Keratinocyte (primary cell): ENCODE measurements around the gene LEMD1. TPM values are rescaled to one million over a fixed set of nuclear protein-coding genes. Genes with fewer than 3 reads are reported as not detected.

ENCODE experiments used
- DNase-seq: peaks from one replicate; pipeline ENCODE4 v3.0.0-alpha.2; 2011; ENCODE audit warnings: low read depth, missing footprints, low spot score
- FAIRE-seq: peaks from 2 replicates; lab custom pipeline; 2011; peaks lifted over from hg19 to GRCh38; lab: Jason Lieb, UNC
- H2AFZ ChIP-seq: 2 replicates; pipeline ENCODE4 v1.6.0; 2012; ENCODE audit warnings: low read length, control low read depth, inconsistent platforms; ENCODE audit not compliant: control insufficient read depth
- H3K27ac ChIP-seq: 2 replicates; pipeline ENCODE4 v1.5.1; 2011; ENCODE audit warnings: low read length; ENCODE audit not compliant: control insufficient read depth, insufficient read depth
- H3K27me3 ChIP-seq: 3 replicates; pipeline ENCODE4 v1.6.0; 2011; ENCODE audit warnings: low read length; ENCODE audit not compliant: control insufficient read depth, insufficient read depth; ENCODE audit errors: extremely low read depth
- H3K36me3 ChIP-seq, 2 experiments: 2 replicates in 1 of 2; 3 replicates in 1 of 2; pipeline ENCODE4 v1.5.1; 2011; ENCODE audit warnings: low read length in 2 of 2, mild to moderate bottlenecking in 1 of 2; ENCODE audit not compliant: control insufficient read depth in 2 of 2, insufficient read depth in 2 of 2; ENCODE audit errors: extremely low read depth in 1 of 2
- H3K4me1 ChIP-seq: 3 replicates; pipeline ENCODE4 v1.5.1; 2011; ENCODE audit warnings: low read length; ENCODE audit not compliant: control insufficient read depth, insufficient read depth; ENCODE audit errors: extremely low read depth
- H3K4me2 ChIP-seq: 3 replicates; pipeline ENCODE4 v1.6.0; 2011; ENCODE audit warnings: low read depth, low read length; ENCODE audit not compliant: control insufficient read depth, insufficient read depth; ENCODE audit errors: extremely low read depth
- H3K4me3 ChIP-seq, 3 experiments: fragments of 200-600 bp in 1 of 3; sonication (generic) in 1 of 3; 2 replicates in 2 of 3; 3 replicates in 1 of 3; pipeline ENCODE4 v1.5.1; 2011 to 2016; ENCODE audit warnings: low read length in 3 of 3, mild to moderate bottlenecking in 3 of 3, control low read depth in 2 of 3, inconsistent platforms in 1 of 3, low read depth in 1 of 3, mixed read lengths in 1 of 3, mixed run types in 1 of 3, moderate library complexity in 1 of 3; ENCODE audit not compliant: control insufficient read depth in 2 of 3, insufficient read depth in 2 of 3; ENCODE audit errors: extremely low read depth in 1 of 3
- H3K79me2 ChIP-seq: 2 replicates; pipeline ENCODE4 v1.6.0; 2012; ENCODE audit warnings: low read length; ENCODE audit not compliant: control insufficient read depth, insufficient read depth
- H3K9ac ChIP-seq: 3 replicates; pipeline ENCODE4 v1.6.0; 2011; ENCODE audit warnings: low read length; ENCODE audit not compliant: control insufficient read depth, insufficient read depth; ENCODE audit errors: extremely low read depth
- H3K9me1 ChIP-seq: 3 replicates; pipeline ENCODE4 v1.6.0; 2011; ENCODE audit warnings: low read length; ENCODE audit not compliant: control insufficient read depth, insufficient read depth; ENCODE audit errors: extremely low read depth
- H3K9me3 ChIP-seq: 2 replicates; pipeline ENCODE4 v1.5.1; 2012; ENCODE audit warnings: low read depth, low read length; ENCODE audit not compliant: control insufficient read depth
- H4K20me1 ChIP-seq: 3 replicates; pipeline ENCODE4 v1.6.0; 2011; ENCODE audit warnings: low read length; ENCODE audit not compliant: control insufficient read depth, insufficient read depth; ENCODE audit errors: extremely low read depth
- CTCF ChIP-seq, 3 experiments: IDR thresholded peaks in 1 of 3; conservative IDR thresholded peaks in 1 of 3; optimal IDR thresholded peaks in 1 of 3; 2 replicates in 2 of 3; 3 replicates in 1 of 3; pipeline versions ENCODE3 to v1.5.1; 2011; ENCODE audit warnings: low read length in 3 of 3, mild to moderate bottlenecking in 3 of 3, moderate library complexity in 2 of 3, control low read depth in 1 of 3, inconsistent platforms in 1 of 3; ENCODE audit not compliant: insufficient read depth in 2 of 3; ENCODE audit errors: extremely low read depth in 1 of 3
- EZH2 ChIP-seq: IDR thresholded peaks from one replicate; pipeline ENCODE4 v1.6.1; 2012; ENCODE audit warnings: inconsistent platforms, mild to moderate bottlenecking, low read length, moderate library complexity
- dilution Hi-C: fragments of 300-500 bp; cut with MboI; formaldehyde crosslinking; loops from one replicate; pipeline ENCODE4 v1.7.0; 2020; ENCODE audit warnings: low sequenced_read_pairs; ENCODE audit not compliant: extremely low pct_ligation_motif_present
- polyA plus RNA-seq, 5 experiments: library from polyadenylated mRNA; depleted of rRNA in 3 of 5; stranded (reverse) in 3 of 5; stranded (forward) in 1 of 5; unstranded in 1 of 5; fragments of >200 nt; gene quantifications; 1 replicate in 1 of 5; 2 replicates in 3 of 5; 3 replicates in 1 of 5; pipeline versions ENCODE4 v1.2.1 to v1.2.3, GENCODE V29; 2011 to 2012; ENCODE audit warnings: missing spikeins in 2 of 5, low read depth in 1 of 5, low replicate concordance in 1 of 5

Gene LEMD1
- polyA plus RNA-seq, 1 donor (not counting 4 experiments of a cell fraction or from before 2014, with no cell fraction given) = 1.9 TPM

- Histone ChIP-seq H3K4me1 (peaks cover 70% of the 10 kb centered on the region), H3K27ac (peak overlapping the region; percentile 13), H4K20me1 (peaks cover 16% of the 10 kb centered on the region), H3K4me2 (peak overlapping the region; percentile 47), H3K27me3 (no peaks in the 10 kb centered on the region), H3K9ac (peak overlapping the region; percentile 40), H3K4me3 (no peak overlapping the region), H3K9me1 (peaks cover 7% of the 10 kb centered on the region), H3K79me2 (peaks cover 57% of the 10 kb centered on the region), H2AFZ (no peak overlapping the region), H3K9me3 (no peaks in the 10 kb centered on the region), H3K36me3 (peaks cover 13 to 22% of the 10 kb centered on the region in 2 experiments)
- dilution Hi-C loops = no loop called here
- TF ChIP-seq EZH2 (no peak), CTCF (optimal IDR thresholded peaks at IDR 0.05 in 1 of 3, IDR thresholded peaks at IDR 0.05 in 1 of 3, conservative IDR thresholded peaks at IDR 0.05 in 1 of 3; ENCODE audit: extremely low read depth in 1 of 3, insufficient read depth in 2 of 3, low read length in 3 of 3) (no peak)
- no peak for DNase-seq
- FAIRE-seq = no peak
Observed at GRCh38 chr1:205445646-205445935, 23.7 kb upstream of the LEMD1 start.

GRCh38 chr1:205444931-205445645 lies 23.2 kb upstream of the LEMD1 start:
- DNase-seq (no peak), FAIRE-seq (no peak)
- peak overlapping the region; percentile 13 for H3K27ac ChIP-seq
- dilution Hi-C loops = no loop called here
- peaks cover 7% of the 10 kb centered on the region for H3K9me1 ChIP-seq
- peaks cover 71% of the 10 kb centered on the region for H3K4me1 ChIP-seq
- peaks cover 16% of the 10 kb centered on the region for H4K20me1 ChIP-seq
- no peak overlapping the region for H2AFZ ChIP-seq
- peaks cover 57% of the 10 kb centered on the region for H3K79me2 ChIP-seq
- H3K4me2 ChIP-seq = peak overlapping the region; percentile 47
- peak overlapping the region; percentile 40 for H3K9ac ChIP-seq
- no peak overlapping the region for H3K4me3 ChIP-seq
- no peaks in the 10 kb centered on the region for H3K9me3 ChIP-seq
- TF ChIP-seq CTCF (optimal IDR thresholded peaks at IDR 0.05 in 1 of 3, IDR thresholded peaks at IDR 0.05 in 1 of 3, conservative IDR thresholded peaks at IDR 0.05 in 1 of 3; ENCODE audit: extremely low read depth in 1 of 3, insufficient read depth in 2 of 3, low read length in 3 of 3) (no peak), EZH2 (no peak)
- peaks cover 16 to 27% of the 10 kb centered on the region in 2 experiments for H3K36me3 ChIP-seq
- no peaks in the 10 kb centered on the region for H3K27me3 ChIP-seq
